ENCODE data around the gene HPS1.
"Not testable (repeated sequence)": the region's sequence is repeated elsewhere in the genome, so short reads cannot be mapped to it uniquely, and the experiment has no call there.

DNA sequence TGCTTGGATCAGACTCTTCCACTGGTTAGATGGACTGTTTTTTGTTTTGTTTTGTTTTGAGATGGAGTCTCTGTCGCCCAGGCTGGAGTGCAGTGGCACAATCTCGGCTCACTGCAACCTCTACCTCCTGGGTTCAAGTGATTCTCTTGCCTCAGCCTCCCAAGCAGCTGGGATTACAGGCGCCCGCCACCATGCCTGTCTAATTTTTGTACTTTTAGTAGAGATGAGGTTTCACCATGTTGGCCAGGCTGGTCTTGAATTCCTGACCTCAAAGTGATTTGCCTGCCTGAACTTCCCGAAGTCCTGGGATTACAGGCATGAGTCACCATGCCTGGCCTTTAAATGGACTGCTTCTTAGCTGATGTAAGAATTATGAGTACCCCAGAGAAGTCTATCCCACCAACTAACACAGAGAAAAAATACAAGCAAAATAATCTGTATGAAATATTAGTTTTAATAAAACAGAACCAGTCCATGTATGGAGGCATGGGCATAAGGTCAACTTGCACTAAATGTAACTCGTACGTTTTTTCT is 63.5 kb downstream of the HPS1 start:
- TF ChIP-seq, protein P1, sequence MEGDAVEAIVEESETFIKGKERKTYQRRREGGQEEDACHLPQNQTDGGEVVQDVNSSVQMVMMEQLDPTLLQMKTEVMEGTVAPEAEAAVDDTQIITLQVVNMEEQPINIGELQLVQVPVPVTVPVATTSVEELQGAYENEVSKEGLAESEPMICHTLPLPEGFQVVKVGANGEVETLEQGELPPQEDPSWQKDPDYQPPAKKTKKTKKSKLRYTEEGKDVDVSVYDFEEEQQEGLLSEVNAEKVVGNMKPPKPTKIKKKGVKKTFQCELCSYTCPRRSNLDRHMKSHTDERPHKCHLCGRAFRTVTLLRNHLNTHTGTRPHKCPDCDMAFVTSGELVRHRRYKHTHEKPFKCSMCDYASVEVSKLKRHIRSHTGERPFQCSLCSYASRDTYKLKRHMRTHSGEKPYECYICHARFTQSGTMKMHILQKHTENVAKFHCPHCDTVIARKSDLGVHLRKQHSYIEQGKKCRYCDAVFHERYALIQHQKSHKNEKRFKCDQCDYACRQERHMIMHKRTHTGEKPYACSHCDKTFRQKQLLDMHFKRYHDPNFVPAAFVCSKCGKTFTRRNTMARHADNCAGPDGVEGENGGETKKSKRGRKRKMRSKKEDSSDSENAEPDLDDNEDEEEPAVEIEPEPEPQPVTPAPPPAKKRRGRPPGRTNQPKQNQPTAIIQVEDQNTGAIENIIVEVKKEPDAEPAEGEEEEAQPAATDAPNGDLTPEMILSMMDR (IDR thresholded peaks at IDR 0.05; ENCODE audit: insufficient read depth, low read length, poor library complexity, severe bottlenecking): not testable (repeated sequence)
- not testable (repeated sequence) for TF ChIP-seq EZH2phosphoT487 (conservative IDR thresholded peaks at IDR 0.05; ENCODE audit: low read length)

Measured in SU-DHL-6 (cell line).